Cerebellar nuclear complex (tissue), 1 donor: ENCODE data around the gene PRCP.

ENCODE experiments used
- DNase-seq, 2 experiments: peaks; one replicate each; lab custom pipeline; 2025; lab: John Stamatoyannopoulos, UW

PRCP gene

DNA sequence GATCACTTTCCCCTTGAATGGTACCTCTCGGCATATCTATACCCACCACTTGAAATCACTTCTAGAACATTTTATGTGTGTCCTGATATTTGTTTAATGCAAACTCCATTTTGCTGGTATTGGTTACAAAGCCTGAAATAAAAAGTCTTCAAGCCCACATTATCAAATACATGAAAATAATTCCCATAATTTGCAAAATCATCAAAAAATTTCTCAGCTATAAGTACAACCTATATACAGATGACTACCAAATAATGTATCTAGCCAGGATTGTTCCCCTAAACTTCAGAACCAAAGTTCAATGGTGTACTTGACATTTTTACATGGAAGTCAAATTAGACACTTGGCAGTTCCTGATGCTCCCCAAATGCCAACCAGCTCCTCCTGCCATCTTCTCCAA, 71.8 kb downstream of the PRCP start:
- DNase-seq: no peak

DNA sequence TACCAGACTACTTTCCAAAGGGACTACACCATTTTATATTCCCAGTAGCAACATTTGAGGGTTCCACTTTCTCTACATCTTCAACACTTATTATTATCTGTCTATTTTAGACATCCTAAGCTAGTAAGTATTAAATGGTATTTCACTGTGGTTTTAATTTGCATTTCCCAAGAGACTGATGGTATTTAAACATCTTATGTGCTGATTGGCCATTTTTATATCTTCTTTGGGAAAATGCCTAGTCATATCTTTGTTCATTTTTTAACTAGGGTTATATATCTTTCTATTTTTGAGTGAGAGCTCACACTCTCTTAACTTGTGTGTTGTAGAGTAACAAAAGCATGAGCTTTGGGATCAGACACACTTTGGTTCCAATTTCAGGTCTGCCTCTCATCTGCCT, 73.7 kb downstream of the PRCP start:
- no peak for DNase-seq

DNA sequence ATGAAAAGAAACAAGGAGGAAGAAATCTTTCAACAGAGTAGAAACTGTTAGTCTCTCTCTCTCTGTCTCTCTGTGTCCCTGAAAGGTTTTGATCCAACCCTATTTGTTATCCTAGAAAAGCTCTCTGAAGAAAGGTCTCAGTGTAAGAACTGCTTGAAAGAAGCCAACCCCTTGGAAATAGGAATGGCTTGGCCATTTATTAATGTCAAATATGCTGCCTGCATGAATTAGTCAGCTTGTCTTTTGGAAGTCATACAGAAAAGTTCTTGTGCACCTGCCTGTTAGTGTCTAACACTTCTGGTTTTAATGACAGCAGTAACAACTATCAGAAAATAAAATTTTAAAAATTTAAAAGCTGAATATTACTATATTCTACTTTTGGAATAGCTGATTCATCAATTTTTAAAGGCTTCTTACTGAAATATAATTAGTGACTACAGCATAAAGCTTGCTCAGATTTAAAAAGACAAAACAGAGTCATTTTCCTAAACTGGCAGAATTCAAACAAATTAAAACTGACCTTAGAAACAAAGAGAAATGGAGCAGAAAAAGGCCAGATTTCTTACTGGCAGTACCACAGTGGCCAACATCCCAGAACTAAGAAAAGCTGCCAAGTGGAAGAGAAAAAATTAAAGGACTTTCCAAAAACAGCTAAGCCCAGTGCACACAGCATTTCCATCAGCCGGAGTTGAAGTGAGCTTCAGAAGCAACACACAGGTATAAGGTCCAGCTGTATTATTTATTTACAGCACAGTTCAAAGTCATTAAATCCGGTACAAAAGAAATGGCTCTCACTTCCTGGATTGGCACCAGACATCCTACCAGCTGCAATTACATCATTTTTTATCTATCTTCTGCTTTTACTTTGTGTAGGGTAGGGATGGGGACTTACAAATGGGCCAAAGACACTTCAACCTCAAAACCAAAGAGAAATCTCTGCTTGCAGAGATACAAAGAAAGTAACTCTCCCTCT, 76.3 kb downstream of the PRCP start:
- DNase-seq: peak in 1 of 2 experiments; percentile 41

DNA sequence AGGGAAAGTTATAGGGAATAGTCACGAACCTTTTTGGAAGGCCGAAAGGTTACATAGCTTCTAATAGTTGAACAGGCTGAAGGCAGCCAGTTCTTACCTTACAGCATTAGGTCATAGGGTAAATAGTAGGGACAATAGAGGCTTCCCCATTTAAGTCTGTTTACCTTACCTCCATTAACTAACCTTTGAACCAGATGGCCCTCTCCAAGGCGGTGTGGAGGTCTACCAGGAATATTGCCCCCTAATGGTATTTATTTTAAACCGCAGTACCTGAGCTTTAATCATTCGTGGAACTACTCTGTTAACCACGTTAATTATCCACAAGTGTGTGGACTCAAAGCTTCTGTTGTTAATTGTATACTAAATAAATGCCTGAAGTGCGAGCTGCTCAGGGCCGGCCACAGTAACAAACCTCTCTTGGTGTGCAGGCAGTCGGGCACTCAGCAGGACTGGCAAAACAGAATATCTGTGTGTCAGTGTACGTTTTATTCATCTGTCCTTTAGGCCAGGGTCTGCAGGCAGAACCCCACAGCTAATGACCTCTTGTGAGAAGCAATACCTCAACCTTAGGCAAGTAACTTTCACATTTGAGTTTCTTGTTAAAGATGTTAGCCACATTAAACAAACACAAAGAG, 81.7 kb downstream of the PRCP start:
- no peak for DNase-seq

DNA sequence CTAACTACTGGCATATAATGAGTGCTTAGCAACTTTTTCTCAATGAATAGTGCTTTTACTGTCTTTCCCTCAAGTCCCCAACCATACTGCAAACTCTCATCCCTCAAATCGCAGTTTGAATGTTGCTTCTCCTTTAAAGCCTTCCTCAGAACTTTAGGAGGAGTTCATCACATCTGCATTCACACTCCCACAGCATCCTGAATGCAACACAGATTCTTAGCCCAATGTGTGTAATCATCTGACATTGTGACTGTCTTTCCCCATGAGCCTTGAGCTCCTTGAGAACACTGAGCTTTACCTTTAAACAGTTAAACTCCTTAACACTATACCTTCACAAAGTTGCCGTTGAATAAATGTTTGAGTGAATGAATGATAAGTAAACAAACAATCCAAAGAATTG, 84.8 kb downstream of the PRCP start:
- DNase-seq: no peak

DNA sequence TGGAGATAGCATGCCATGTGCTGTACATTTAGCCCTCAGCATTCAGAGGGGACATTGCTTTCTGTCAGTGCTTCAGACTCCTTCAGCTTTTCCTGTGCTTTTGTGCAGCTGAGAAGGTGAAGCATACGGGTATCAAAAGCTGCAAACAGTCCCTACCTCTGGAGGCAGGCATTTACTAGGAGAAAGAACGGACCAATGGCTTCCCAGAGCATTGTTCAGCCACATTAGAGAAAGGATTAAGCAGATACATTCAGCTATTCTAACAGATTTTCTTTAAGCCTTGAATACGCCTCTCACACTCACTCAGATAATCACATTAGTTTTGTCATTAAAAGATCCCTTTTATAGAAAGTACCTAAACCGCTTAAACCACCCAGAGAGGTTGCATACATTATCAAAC, 85.9 kb downstream of the PRCP start:
- no peak for DNase-seq

DNA sequence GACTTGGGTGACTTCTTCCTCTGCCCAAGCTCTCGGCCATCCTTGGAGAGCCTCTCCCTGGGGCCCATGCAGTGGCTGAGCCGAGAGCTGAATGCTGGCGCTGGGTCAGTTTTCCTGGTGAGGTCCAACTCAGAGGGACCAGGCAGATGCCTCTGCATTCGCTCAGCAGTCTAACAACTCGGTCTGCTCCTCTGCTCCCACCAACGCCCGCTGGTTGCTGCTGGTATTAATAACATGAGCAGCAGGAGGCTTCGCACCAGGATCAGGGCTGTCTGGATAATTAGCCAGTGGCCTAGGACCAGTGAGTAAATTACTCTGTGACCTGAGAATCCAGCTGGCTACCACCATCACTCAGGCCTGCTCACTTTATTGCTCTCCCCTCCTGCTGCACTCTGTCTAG, 88.9 kb downstream of the PRCP start:
- DNase-seq: no peak

DNA sequence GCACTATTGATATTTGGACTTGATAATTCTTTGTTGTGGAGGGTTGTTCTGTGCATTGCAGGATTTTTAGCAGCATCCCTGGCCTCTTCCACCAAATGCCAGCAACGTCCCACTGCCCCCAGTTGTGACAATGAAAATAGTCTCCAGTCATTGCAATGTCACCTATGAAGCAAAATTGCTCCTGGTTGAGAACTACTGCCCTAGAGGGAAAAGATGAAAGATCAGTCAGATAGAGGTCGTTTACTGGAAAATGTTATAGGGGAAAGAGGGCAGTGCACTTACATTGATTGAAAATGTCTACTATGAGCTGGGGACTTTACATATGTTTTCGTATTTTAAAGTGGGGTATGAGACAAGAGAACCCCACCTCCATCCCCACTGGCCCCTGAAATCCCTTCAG, 89.5 kb downstream of the PRCP start:
- DNase-seq: no peak

DNA sequence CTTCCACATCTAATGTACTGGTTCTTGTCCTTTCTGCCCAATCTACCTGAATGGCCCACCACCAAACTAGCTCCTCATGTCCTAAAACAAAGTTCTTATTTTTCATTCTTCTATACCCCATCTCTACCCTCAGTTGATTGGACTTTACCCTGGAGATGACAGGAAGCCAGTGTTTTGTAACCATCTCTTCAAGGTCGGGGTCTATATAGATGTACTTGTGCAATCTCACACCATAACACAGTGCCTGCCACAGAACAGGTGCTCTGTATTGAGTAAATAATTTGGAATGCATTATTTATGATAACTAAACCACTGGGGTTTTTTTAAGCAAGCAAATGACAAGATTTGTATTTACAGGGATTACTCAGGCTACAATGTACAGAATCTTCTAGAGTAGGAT, 89.9 kb downstream of the PRCP start:
- DNase-seq: no peak

DNA sequence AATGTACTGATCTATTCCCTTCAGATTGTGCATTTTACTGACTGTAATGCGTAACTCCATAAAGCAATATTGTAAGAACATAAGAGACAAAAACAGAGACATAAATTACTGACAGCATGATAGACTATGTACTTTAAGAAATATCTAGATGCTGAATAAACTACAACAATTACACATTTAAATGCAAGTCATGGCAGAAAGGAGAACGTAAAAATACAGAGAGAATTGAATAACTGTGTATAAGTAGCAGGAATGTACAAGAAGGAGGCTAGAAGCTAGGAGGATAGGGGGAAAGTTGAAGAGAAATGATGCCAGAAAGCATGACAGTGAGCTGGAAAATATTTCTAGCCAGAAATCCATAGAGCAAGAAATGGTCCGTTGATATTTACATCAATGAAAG, 92.6 kb downstream of the PRCP start:
- DNase-seq: no peak

DNA sequence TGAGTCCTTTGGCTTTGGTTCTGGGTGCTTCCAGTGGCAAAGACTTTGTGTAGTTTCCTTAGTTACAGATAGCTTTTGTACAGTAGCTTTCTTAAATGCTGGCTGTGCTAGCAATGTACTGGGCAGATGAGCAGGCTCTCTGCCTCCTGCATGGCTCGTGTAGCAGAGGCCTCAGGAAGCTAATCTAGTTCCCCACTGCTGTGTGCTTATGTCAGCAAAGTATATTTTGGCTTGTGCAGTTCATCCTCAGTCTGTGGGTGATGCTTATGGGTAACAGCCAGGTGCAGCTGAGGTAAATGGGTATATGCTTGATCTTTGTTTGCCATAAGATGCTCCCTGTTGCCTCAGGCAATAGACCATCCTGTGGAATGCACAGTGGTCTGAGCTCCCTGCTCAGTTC, 97.5 kb downstream of the PRCP start:
- DNase-seq: no peak

DNA sequence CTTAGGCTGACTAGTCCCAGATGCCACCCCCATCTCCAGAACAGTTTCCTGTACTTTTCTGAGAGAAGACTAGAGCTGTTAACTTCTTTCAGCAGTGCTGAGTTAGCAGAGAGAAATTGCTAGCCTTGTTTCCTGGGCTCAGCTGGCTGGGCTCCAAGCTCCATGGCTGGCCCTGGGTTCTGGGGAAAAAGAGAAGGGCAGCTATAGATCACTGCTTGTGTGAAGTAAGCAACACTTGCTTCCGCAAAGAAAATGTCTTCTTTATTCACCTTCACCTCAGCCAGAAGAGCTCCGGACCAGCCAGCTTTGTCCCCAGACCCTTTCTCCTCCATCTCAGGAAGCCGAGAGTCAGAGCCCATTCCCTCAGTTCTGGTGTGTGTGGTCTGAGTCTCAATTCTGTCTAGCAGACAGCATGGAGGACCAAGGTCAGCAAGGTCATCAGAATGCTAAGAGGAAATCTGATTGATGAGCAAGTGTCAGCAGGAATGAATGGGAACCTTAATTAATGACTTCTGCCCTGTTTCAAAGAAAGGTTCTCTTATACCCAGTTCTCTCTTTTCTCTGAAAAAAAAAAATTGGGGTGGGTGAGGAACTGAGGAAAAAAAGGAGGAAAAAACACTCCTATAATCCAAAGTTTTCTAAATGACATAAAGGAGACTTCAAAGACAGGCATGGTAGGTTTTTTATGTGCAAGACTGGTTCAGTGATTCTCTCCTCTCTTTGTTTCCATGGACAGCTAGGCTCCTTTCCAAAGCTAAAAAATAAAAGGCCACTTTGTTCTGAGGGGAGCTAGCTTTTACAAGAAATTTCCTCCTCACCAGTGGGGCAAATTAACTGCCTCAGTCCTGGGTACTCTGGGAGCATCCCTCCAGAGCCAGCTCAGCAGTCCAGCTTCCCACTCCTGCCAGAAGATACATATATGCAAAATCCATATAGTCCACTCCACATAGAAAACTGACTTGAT, 103.0 kb downstream of the PRCP start:
- no peak for DNase-seq

DNA sequence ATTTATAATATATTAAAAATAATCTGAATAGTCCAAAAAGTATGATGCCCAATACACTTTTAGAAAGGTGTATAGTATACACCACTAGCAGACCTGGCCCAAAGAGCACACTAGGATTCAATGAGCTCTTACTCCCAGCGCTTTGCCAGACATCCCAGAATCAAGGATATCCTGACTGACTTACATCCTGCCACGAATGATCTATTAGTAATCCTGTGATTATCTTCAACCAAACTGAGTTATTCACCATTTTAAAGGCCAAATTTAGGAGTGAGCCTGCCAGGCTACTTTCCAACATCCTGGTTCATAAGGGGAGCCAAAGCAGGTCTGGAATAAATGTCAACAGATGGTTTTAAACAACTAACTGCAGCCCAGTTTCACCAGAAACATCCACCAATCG, 105.7 kb downstream of the PRCP start:
- no peak for DNase-seq

DNA sequence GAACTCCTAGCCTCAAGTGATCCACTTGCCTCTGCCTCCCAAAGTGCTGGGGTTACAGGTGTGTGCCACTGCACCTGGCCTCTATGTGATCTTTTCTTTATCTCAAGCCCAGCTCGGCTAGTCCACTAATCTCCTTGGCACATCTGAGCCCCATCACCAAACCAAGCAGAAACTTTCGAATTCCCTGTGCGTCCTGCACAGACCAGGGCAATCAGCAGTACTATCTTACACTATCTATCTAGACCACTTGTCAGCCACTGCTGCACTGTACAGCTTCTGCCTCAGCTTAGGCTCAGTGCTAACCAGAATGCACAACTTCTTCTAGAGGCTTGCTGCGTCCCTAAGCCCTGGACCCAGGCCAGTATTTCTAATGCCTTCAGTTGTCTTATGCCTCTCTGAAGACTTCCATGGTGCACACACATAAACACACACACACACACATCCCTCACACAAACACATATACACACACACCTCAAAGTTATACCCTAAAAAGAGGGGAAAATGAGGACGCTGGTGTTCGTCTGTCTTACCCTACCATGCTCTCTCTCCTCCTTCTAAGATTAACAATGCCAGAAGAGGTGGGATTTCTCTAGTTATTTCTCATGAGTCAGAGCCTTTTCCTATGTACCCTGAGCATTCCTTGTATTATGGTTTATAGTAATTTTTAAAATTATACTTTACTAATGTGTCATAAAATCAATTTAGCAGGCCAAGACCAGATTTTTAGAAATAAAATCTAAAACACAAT, 107.2 kb downstream of the PRCP start:
- DNase-seq: no peak

DNA sequence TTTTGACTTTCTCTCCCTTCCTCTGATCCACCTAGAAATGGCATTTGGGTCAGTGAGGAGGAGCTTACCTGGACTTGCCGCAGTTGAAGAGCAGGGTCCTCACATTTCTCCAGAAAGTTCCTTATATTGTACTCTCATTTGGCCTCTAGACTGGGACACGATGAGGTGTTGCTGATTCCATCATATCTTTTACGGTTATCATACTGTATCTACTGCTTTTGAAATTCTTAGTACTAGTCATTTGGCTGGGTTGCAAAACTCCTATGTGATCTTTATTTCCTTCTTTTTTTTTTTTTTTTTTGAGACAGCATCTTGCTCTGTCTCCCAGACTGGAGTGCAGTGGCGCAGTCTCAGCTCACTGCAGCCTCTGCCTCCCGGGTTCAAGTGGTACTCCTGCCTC, 107.9 kb downstream of the PRCP start:
- DNase-seq: no peak

DNA sequence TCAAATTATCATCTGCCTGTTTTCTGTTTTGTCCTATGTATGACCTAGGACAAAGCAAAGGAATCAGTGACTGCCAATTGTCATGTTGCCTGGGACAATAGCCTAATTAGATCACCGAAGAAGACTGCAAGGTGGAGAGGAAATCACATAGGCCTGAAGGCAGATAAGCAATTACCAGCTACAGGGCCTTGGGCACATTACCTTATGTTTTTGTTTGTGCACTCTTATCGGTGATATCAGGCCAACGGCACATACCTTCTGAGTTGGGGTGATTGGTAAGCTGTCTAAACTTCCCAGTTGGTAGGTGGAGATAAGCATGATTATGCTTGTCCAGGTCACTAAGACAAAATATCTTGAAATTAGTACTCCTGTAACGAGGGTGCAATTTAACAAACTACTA, 108.5 kb downstream of the PRCP start:
- DNase-seq: no peak

DNA sequence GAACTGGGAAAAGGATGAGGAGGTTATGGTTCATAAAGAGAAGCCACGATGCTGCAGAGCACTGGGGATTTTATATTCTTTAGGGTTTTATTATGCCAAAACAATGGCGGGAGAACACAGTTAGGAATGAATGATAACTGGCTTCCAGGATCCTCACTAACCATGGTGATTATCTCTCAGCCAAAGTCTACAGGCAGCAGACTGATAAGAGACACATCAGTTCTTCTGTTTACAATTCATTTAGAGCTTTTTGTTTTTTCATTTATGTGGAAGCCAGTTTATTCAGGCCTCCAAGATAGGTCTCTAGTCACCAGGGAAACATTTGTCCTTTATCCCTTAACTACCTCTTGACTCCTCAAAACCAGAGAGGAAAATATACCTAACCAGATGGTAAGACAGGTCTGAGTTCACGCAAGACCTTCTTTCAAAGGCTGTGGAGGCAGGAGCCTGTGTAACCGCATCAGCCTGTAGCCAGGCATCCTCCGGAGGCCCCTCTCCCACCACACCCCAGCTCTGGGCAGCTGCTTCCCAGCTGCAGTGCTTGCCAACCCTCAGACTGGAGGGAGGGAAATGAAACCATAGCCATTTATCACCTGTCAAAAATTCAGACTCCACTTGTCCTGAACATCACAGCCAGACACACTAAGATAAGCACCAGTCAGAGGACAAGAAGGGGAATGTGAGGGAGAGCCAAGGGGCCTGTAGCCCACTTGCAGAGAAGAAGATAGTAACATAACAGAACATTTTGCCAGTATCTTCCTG, 109.3 kb downstream of the PRCP start:
- no peak for DNase-seq

DNA sequence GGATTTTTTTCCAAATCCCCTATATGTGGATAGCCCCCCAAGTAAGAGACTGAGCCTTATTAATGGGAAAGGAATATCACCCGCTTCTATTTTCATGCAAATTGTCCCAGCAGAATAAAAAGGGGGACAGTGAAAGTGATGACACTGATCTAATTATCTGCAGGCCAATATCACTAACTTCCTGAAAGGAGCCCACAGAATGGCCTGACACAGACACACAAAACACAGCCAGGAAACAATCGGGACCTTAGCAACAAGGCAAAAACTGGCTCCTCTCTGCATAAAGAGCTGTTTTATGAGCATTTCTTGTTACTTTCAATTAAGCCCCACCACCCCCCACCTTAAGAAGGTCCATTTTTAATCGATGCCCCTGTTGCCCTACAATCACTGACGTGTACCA, 112.2 kb downstream of the PRCP start:
- no peak for DNase-seq

DNA sequence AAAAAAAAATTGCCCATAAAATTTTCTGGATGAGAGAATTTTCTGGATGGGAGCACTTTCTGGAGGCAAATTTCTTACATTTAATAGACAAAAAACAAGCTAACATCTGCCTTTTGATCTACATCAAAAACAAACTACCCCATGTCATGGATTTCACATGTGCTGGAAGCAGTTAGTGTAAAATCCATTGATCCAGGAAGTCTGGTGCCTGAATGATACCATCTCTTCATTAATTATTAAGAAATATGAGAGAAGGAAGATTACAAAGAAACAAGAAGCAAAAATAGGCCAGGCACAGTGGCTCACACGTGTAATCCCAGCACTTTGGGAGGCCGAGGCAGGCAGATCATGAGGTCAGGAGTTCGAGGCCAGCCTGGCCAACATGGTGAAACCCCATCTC, 113.4 kb downstream of the PRCP start:
- no peak for DNase-seq

DNA sequence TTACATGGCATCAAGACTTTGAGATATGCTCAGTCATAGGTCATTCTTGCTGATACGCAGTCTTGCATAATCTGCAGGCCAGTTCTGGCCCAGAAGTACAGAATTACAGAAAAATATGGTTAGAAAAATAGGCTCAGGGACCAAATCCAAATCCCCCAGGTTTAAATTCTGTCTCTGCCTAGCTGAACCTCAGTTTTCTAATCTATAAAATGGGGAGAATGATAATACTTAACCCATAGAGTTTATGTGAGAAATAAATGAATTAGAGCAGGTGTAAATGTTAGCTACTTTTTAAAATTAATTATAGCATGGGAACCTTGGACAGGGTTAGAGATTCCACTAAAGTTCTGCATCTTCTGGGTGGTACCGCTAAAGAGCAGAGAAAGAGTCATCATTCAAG, 114.2 kb downstream of the PRCP start:
- no peak for DNase-seq

DNA sequence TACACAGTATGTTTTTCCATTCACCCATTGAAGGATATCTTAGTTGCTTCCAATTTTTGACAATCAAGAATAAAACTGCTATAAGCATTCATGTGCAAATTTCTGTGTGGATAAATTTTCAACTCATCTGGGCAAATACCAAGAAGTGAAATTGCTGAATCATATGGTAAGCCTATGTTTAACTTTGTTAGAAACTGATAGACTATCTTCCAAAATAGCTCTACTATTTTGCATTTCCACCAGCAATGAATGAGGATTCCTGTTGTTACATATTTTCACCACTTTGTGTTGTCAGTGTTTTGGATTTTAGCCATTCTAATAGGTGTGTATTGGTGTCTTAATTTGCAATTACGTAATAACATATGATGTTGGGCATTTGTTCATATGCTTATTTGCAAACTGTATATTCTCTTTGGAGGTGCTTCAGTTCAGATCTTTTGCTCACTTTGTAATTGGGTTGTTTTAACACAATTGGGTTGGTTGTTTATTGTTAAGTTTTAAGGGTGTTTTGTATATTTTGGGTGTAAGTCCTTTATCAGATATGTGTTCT, 117.3 kb downstream of the PRCP start:
- DNase-seq: no peak
